GM19372 (cell line): Measurements from ENCODE around the gene ZP2.
A peak's percentile ranks its signal among the peaks of the same experiment; 100 is the strongest.
"Not testable (repeated sequence)": the region's sequence is repeated elsewhere in the genome, so short reads cannot be mapped to it uniquely, and the experiment has no call there.

Source experiments
- ATAC-seq: cut with Tn5 transposase; IDR thresholded peaks from one replicate; pipeline ENCODE4 v1.9.1; 2021; ENCODE audit warnings: mild to moderate bottlenecking, low read depth, moderate library complexity; ENCODE audit not compliant: unreplicated experiment

Gene ZP2

DNA sequence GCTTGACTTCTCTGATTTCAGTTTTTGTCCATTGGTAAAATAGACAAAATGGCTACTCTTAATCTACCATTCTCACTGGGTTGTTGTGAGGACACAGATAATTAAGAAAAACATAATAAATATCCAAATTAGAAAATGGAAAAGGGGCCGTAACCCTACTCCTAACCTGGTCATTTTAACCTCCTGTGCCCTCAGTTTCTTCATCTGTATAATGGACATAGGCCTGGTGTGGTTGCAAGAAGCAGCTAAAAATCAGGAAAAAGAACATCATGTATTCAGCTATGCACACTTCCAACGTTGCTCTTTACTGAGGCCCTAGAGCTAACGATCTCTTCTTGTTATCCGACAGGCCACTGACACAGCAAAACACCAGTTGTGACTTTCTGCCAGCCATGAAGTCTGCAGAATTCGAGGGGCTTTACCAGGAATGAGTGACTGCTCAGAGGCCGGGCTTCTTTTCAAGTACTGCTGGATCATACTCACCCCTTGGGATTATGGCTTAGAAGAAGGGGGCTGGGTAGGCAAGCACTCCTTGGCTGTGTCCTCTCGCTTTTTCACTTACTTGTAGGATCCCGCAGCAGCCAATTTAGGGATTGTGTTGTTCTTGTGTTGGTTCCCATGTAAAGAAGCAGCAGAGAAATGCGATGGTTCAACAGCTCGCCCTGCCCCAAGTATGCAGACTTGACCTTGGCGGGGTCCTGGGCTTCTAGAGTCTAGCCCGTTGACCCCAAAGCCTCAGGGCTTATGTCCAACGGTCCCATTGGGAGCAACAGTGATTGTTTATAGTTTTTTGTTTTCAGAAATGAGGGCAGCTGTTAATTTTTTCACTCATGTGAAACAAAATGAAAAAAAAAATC, 32.0 kb downstream of the ZP2 start:
- ATAC-seq: no peak

DNA sequence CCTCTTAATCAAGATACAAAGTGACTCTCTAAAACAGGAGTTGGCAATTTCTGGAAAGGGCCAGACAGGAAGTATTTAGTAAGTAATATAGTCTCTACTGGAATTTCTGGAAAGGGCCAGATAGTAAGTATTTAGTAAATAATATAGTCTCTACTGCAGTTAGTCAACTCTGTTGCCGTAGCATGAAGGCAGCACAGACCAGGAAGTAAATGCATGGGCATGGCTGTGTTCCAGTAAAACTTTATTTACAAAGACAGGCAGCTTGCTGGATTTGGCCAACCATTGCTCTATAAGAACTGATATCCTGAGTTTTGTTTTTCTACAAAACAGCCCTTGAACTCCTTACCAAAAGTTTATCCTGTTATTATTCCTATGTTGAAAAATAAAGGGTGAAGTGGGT, 36.0 kb downstream of the ZP2 start:
- no peak for ATAC-seq

DNA sequence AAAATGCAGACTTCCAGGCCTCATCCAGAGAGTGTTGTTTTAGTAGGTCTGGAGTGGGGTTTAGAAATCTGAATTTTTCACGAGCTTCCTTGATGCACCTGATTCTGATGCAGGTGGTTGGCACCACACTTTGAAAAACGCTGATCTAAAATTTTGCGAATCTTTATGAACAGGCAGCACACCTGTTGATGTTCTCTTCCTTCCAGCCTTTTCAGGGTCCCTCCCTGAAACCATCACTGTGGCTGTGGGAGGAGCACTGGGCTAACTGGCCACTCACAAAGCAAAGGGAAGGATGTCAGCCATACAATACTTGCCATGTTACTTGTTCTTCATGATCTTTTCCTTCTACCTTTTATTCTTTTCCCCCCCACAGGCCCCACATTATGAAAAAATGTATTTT, 38.7 kb downstream of the ZP2 start:
- no peak for ATAC-seq

DNA sequence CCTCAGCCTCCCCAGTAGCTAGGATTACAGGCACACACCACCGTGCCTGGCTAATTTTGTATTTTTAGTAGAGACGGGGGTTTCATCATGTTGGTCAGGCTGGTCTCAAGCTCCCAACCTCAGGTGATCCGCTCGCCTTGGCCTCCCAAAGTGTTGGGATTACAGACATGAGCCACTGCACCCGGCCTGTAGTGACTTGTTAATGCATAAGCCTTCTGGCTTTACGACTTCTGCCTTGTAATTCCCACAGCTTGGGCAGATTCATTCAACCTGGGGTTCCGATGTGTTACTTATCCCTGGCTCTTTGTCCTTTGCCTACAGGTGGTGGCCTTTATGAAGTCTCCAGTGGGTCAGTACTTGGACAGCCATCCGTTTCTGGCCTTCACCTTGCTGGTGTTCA, 41.3 kb downstream of the ZP2 start:
- ATAC-seq: not testable (repeated sequence)

DNA sequence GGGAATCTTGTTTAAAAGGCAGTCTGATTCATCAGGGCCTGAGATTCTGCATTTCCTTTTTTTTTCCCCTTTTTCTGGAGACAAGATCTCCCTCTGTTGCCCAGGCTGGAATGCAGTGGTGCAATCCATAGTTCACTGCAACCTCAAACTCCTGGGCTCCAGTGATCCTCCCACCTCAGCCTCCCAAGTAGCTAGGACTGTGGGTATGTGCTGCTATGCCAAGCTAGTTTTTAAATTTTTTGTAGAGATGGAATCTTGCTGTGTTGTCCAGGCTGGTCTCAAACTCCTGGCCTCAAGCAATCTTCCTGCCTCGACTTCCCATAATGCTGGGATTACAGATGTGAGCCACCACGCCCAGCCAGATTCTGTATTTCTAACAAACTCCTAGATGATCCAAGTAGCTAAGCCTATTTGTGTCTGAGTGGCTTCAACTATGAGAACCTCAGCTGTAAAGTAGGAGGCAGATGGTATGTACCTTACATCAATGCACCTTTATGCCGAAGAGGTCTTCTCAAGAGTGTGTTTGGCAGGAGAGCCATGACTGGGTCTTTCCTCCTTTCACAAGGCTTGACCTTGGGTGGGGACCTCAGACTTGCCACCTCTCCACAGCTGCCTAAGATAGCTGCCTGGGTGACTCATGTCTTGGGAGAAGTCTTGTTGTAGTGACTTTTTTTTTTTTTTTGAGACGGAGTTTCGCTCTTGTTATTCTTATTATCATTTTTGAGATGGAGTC, 42.0 kb downstream of the ZP2 start:
- no peak for ATAC-seq

DNA sequence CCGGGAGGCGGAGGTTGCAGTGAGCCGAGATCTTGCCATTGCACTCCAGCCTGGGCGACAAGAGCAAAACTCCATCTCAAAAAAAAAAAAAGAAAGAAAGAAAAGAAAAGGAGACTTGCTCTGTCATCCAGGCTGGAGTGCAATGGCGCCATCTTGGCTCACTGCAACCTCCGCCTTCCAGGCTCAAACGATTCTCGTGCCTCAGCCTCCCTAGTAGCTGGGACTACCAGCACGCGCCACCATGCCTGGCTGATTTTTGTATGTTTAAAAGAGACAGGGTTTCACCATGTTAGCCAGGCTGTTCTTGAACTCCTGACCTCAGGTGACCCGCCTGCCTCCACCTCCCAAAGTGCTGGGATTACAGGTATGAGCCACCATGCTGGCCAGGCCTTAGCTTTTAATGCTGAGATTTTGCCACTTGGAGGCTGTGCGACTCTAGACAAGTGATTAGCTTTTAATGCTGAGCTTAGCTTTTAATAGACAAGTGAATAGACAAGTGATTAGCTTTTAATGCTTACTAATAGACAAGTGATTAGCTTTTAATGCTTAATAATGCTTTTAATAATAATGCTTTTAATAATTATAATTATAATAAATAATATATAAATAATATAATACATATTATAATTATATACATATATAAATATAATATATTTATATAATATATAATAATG, 43.3 kb downstream of the ZP2 start:
- no peak for ATAC-seq

DNA sequence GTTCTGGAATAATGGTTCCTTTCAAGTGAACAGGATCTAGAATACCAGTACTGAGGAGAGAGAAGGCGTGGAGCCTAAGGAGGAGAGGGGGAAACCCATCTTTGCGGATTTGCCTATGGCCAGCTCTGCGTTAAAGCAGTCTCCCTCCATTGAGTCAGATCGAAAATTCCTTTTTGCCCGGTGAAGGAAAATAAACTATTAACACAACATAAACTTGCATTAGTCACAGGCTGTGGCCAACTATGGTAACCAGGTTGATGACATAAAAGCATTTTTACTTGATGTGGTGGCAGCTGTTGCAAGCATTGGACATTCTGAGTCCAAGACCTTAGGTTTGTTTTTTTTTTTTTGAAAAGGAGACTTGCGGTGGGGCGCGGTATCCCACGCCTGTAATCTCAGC, 44.0 kb downstream of the ZP2 start:
- ATAC-seq: no peak

DNA sequence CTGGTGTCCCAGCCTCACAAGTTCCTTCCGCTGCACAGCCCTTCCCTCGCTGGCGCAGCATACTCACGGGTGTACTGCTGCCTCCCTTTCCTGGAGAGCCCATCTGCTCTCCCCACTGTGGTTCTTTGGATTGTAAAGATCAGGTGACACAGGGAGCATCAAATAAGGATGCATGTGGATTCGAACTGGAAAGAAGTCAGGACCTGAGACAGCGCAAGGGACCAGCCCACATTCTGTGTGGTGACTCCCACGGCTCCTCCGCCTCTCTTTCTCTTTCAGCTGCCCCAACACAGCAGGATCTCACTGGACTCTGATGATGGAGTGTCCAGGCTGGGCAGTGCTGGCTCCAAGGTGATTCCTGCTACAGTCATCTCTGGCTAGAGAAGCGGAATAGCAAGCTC, 44.8 kb downstream of the ZP2 start:
- ATAC-seq: no peak

DNA sequence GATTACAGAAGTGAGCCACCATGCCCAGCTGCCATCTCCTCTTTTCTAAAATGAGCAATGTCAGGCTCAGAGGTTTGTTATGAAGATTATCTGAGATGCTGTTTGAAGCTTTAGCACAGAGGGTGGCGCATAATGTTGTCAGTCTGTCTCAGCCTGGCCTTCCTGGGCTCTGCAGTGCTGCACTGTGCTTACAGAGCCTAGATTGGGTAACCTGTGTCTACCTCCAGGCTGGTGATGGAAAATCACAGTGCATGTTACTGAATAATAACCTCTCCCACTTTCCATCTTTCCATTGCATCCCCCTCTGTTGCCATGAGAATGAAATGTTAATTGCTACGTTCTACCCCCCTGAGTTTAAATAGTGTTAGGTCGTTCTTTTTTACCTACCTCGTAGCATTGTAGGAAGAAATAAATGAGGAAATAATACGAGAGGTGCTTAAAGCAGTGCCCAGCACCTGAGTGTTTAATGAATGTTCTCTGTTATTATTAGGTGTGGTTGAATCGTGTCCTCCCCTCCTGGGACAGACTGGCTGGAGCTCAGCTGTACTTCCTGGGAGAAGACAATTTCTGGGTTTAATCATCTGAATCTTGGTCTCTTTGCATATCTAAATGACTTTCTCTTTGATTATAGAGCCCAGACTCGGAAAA, 46.7 kb downstream of the ZP2 start:
- ATAC-seq: no peak

DNA sequence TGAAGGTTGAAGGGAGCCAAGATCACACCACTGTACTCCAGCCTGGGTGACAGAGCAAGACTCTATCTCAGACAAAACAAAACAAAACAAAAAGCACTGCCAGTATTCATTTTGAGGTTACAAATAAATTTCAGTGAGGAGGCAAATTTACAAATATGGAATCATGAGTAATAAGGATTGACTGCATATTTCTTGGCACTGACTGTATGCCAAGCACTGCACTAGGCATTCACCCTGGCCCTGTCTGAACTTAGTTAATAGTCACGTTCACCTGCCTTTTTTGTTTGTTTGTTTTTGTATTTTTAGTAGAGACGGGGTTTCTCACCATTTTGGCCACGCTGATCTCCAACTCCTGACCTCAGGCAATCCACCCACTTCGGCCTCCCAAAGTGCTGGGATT, 47.8 kb downstream of the ZP2 start:
- no peak for ATAC-seq

DNA sequence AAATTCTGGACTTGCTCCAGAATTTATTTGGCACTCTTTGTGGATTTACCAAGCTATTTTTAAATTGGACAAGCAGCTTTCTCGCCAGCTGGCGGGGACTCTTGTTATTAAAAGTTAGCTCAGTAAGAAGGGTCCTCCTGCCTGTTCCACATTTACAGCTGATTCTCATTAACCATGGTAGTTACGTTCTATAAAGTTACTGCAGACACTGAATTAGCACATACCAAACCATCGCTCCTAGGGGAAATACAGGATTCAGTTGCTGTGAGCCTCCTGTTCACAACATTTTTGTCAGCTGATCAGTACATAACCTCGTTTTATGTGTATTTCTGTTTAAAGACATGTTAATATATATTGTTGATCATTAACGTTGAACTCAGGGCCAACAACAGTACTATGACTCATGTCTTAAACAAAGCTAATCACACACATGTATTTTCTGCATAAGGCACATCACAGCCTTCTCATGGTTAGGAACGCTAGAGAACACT, 48.7 kb downstream of the ZP2 start:
- no peak for ATAC-seq

DNA sequence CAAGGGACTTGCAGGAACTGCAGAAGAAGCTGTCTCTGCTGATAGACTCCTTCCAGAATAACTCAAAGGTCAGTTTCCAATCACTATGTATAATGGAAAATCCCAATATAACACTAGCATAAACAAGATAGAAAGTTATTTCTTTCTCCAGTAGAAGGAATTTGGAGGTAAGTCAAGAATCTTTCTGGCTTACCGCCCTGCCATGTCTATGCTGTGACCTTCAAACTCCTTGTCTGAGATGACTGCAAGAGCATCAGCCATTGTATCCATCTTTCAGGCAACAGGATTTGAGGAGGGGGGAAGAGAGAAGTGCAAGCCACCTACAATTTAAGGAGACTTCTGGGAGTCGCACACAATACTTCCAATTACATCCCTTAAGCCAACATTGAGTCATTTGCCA, 50.2 kb downstream of the ZP2 start:
- no peak for ATAC-seq

DNA sequence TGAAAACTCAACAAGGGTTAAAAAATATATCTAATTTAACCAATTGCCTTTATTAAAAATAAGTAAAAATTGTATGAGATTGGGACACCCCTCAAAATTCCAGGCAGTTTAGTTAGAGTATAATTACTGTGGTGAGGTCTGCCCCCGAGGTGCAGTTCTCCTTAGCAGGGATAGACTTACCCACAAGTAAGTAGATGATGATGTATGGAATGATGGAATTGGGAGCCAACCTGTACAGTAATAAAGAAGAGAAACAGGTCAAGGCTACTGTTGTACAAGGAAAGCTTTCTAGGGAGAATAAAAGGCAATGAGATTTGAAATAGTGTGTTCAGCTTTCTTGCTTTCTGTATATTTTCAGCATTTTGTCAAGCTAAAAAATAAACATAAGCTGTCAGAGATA, 51.1 kb downstream of the ZP2 start:
- ATAC-seq: no peak

DNA sequence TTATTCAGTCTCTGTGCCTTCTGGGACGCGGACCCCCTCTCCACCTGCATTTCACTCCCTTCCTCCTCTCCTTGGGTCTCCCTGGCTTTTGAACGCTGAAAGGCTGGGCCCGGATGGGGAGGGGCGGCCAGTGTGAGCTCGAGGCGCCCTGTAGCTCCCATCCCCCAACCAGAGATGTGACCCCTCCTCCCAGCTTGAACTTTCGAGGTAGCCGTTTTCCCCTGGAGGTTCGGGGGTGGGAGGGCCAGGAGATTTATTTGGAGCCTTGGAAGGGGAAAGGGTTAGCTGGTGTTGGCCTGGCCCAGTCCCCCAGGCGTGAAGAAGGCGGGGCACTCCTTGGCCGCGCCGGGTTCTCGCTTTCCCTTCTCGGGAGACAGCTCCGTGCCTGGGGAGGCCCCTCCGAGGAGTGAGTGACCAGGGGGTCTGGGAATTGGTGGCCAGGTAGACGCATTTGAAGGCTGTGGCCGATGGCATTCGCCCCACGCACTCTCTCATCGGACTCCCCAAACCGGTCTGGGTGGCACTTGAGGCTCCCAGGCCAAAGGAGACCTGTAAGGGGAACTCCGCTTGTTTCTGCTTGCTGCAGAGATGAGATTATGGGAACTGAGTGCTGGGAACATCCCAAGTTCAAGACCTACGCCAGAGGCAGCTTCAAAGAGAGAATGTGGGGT, 52.0 kb downstream of the ZP2 start:
- no peak for ATAC-seq

DNA sequence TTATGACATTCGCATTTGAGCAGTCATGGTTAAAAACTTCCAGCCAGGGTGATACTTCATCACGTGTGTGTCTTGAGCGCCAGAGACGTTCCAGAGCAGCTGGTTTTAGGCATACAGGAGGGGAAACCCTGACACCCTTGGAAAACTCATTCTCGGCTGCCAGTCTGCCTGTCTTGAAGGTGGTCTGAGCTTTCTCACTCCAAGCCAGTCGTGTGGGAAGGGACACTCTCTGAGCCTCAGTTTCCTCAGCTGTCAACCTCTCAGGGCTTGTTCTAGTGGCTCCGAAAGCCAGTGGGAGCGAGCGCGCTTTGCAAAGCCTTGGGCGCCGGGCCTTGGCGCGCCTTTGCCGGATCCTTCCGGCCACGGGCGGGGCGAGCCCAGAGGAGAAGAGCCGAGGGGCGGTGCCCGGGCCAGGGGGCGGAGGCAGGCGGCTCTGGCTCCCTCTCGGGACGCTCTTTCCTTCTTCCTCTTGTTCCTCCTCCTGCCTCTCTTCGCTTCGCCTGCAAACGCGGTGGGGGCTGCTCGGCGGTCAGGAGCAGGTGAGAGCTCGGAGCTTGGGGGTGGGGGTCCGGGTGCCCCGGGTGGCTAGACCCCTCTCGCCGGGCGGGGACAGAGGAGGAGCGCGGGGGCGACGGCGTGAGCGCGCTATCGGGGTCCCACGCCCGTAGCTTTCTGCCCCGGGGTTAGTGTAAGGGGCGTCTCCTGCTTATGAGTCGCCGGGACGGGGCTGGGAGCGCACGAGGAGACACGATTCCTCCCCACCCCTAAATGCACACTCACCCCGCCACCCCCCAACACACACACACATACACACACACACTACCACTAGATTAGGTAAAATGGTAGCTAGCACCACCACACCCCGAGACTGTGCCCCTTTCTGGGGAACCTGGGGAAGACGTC, 52.9 kb downstream of the ZP2 start, which contains the start of gene LDAF1:
Gene LDAF1, plus strand, starts transcription at position 467 of the 903 bp plus-strand sequence. CDS start 2,509 bp downstream, outside the sequence.
- peak; percentile 90 for ATAC-seq

DNA sequence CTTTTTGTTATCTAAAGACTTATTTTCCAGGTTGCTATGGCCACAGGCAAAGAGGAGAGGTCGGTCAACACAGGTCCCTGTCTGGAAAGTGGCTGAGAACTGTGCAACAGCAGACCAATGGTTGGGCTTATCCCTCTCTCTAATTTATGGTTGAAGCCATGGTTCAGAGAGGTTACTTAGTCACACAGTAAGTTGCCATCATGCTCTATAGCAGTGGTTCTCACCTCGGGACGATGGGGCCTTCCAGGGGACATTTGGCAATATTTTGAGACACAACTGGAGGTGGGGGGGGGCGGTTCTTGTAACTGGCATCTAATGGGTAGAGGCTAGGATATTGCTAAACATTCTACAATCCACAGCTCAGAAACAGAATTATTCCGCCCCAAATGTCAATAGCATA, 53.7 kb downstream of the ZP2 start:
- no peak for ATAC-seq

DNA sequence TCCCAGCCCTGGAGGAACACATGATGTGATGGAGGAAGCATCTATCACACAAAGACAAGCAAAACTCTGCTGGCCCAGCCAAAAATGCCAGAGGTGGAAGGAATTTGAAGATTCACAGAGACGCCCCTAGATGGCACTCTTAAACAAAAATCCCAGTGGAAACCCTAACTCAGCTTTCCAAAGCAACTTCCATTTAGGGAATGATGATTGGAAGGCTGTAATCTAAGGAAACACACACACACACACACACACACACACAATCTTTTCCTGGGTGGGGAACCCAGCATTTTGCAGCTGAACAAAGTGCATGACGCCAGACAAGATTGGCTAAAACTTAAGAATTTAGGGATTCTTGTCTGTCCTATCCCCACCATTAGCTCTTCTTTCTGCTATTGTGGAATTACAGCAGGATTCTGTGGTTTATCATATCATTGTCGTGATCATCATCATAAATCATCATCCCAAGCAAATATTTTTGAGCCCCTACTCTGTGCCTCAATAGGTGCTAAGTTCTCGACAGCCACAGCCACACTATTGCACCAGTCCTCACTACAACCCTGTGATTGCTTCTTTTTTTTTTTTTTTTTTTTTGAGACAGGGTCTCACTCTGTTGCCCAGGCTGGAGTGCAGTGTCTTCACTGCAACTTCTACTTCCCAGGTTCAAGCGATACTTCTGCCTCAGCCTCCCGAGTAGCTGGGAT, 54.5 kb downstream of the ZP2 start:
- no peak for ATAC-seq

DNA sequence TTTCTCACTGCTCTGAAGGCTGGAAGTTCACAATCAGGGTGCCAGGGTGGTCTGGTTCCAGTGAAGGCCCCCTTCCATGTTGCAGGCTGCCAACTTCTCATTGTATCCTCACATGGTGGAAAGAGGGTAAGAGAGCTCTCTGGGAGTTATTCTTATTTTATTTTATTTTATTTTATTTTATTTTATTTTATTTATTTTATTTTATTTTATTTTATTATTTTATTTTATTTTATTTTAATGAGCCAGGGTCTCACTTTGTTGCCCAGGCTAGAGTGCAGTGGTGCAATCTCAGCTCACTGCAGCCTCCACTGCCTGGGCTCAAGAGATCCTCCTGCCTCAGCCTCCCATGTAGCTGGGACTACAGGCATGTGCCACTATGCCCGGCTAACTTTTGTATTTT, 55.4 kb downstream of the ZP2 start:
- ATAC-seq: not testable (repeated sequence)
